ENCODE data around the gene KIF5A. TPM values are rescaled to one million over a fixed set of nuclear protein-coding genes. Genes with fewer than 3 reads are reported as not detected.

Gene KIF5A
- total and polyA plus RNA-seq, 2 of the 13 experiments (the other 11 are each of a cell fraction or from before 2014, with no cell fraction given) = 1.6 to 11.9 TPM

GRCh38 chr12:57621497-57622292 lies 71.9 kb downstream of the KIF5A start (continued):
- TF ChIP-seq MAX (IDR thresholded peaks at IDR 0.05) = peak; percentile 29; the same call in 1 of the 2 replicates
- peak; percentile 90 for TF ChIP-seq STAG1 (CRISPR knock-in tag; IDR thresholded peaks at IDR 0.05)
- TF ChIP-seq ZNF550 (CRISPR knock-in tag; IDR thresholded peaks at IDR 0.05; ENCODE audit: borderline replicate concordance) = 0 out of 2 replicates have a peak, but pooled peaks have one; percentile 18
- 0 out of 2 replicates have a peak, but pooled peaks have one; percentile 39 for TF ChIP-seq ZBTB7B (CRISPR knock-in tag; IDR thresholded peaks at IDR 0.05)
- peak; percentile 30; the same call in 1 of the 2 replicates for TF ChIP-seq MED1 (CRISPR knock-in tag; IDR thresholded peaks at IDR 0.05)
- TF ChIP-seq ARID4A (CRISPR knock-in tag; IDR thresholded peaks at IDR 0.05; ENCODE audit: borderline replicate concordance) = peak; percentile 51; the same call in 1 of the 2 replicates
- no peak for TF ChIP-seq ZNF280D (CRISPR knock-in tag; IDR thresholded peaks at IDR 0.05)
- no peak for TF ChIP-seq ZC3H4 (CRISPR knock-in tag; IDR thresholded peaks at IDR 0.05; ENCODE audit: borderline replicate concordance)
- no peak for TF ChIP-seq ZNF354B (CRISPR knock-in tag; IDR thresholded peaks at IDR 0.05)
- no peak for TF ChIP-seq FOXO4 (CRISPR knock-in tag; conservative IDR thresholded peaks at IDR 0.05)
- TF ChIP-seq ETV5 (CRISPR knock-in tag; IDR thresholded peaks at IDR 0.05; ENCODE audit: borderline replicate concordance) = peak; percentile 16; the same call in 1 of the 2 replicates
- 0 out of 2 replicates have a peak, but pooled peaks have one; percentile 44 for TF ChIP-seq ZNF790 (CRISPR knock-in tag; IDR thresholded peaks at IDR 0.05; ENCODE audit: borderline replicate concordance)
- TF ChIP-seq TBP (CRISPR knock-in tag; IDR thresholded peaks at IDR 0.05) = 0 out of 2 replicates have a peak, but pooled peaks have one; percentile 49
- peak; percentile 52; the same call in 1 of the 2 replicates for TF ChIP-seq MXD4 (CRISPR knock-in tag; IDR thresholded peaks at IDR 0.05)
- TF ChIP-seq NFATC3 (CRISPR knock-in tag; IDR thresholded peaks at IDR 0.05) = no peak
- 0 out of 2 replicates have a peak, but pooled peaks have one; percentile 54 for TF ChIP-seq LBX2 (CRISPR knock-in tag; IDR thresholded peaks at IDR 0.05; ENCODE audit: borderline replicate concordance)
- TF ChIP-seq MAFK (conservative IDR thresholded peaks at IDR 0.05 in 1 of 2, IDR thresholded peaks at IDR 0.05 in 1 of 2; ENCODE audit: low read length in 2 of 2) = no peak
- TF ChIP-seq HOXA9 (CRISPR knock-in tag; IDR thresholded peaks at IDR 0.05; ENCODE audit: borderline replicate concordance) = no peak
- peak; percentile 30; the same call in 1 of the 2 replicates for TF ChIP-seq SALL1 (CRISPR knock-in tag; IDR thresholded peaks at IDR 0.05)
